GM12891 (cell line): ENCODE data around the gene DDX4.

Source experiments
- POLR2A ChIP-seq: IDR thresholded peaks from 2 replicates; pipeline ENCODE4 v1.6.1; 2011; ENCODE audit warnings: low read depth, low read length, control low read depth
- POLR2AphosphoS5 ChIP-seq: IDR thresholded peaks from 2 replicates; pipeline ENCODE4 v1.6.1; 2011; ENCODE audit warnings: low read depth, low read length, control low read depth
- SPI1 ChIP-seq: IDR thresholded peaks from 2 replicates; pipeline ENCODE4 v1.6.1; 2011; ENCODE audit warnings: low read depth, low read length, control low read depth
- TAF1 ChIP-seq: IDR thresholded peaks from 2 replicates; pipeline ENCODE4 v1.6.1; 2011; ENCODE audit warnings: low read depth, low read length, control low read depth

- no peak for TF ChIP-seq POLR2AphosphoS5
- no peak for TF ChIP-seq POLR2A
- no peak for TF ChIP-seq TAF1
- TF ChIP-seq SPI1, result no peak
Observed at GRCh38 chr5:55855509-55855908, 117.6 kb downstream of the DDX4 start.
